NCI-H1694 treated with DMSO at 0.1 percent for 48 hours (cell line): ENCODE measurements around the gene VAT1L.
"Not testable (repeated sequence)": the region's sequence is repeated elsewhere in the genome, so short reads cannot be mapped to it uniquely, and the experiment has no call there.

Experiments
- DNase-seq: peaks from one replicate; lab custom pipeline; 2025; lab: John Stamatoyannopoulos, UW

The VAT1L gene

GRCh38 chr16:77912617-77913016 lies 124.3 kb downstream of the VAT1L start:
- DNase-seq = no peak

GRCh38 chr16:77913738-77914253 lies 125.4 kb downstream of the VAT1L start:
- no peak for DNase-seq

- DNase-seq = no peak
These were observed 127.7 kb downstream of the VAT1L start for GRCh38 chr16:77916111-77916510.

- DNase-seq = no peak
These were observed 129.6 kb downstream of the VAT1L start for GRCh38 chr16:77917971-77918370.

GRCh38 chr16:77918809-77919707 lies 130.7 kb downstream of the VAT1L start:
- DNase-seq = no peak

- DNase-seq = no peak
These were observed 131.5 kb downstream of the VAT1L start for GRCh38 chr16:77919761-77920415.

GRCh38 chr16:77920984-77921383 lies 132.6 kb downstream of the VAT1L start:
- DNase-seq = no peak

- no peak for DNase-seq
These were observed 133.9 kb downstream of the VAT1L start for GRCh38 chr16:77922228-77922754.

- DNase-seq = no peak
These were observed 137.2 kb downstream of the VAT1L start for GRCh38 chr16:77925531-77925930.

- DNase-seq = no peak
These were observed 139.7 kb downstream of the VAT1L start for GRCh38 chr16:77928096-77928495.

- no peak for DNase-seq
These were observed 140.6 kb downstream of the VAT1L start for GRCh38 chr16:77929004-77929403.

- DNase-seq = no peak
These were observed 142.7 kb downstream of the VAT1L start for GRCh38 chr16:77931058-77931457.

- DNase-seq = no peak
These were observed 149.2 kb downstream of the VAT1L start for GRCh38 chr16:77937473-77938149.

- no peak for DNase-seq
These were observed 150.5 kb downstream of the VAT1L start for GRCh38 chr16:77938913-77939312.

GRCh38 chr16:77939968-77940367 lies 151.6 kb downstream of the VAT1L start:
- DNase-seq = no peak

GRCh38 chr16:77943801-77944200 lies 155.4 kb downstream of the VAT1L start:
- DNase-seq = no peak

GRCh38 chr16:77944631-77945030 lies 156.3 kb downstream of the VAT1L start:
- no peak for DNase-seq

- DNase-seq = no peak
These were observed 156.8 kb downstream of the VAT1L start for GRCh38 chr16:77945126-77945525.

GRCh38 chr16:77946823-77947222 lies 158.5 kb downstream of the VAT1L start:
- DNase-seq = no peak

- DNase-seq = not testable (repeated sequence)
These were observed 159.2 kb downstream of the VAT1L start for GRCh38 chr16:77947590-77947989.

- DNase-seq = no peak
These were observed 160.5 kb downstream of the VAT1L start for GRCh38 chr16:77948835-77949234.

GRCh38 chr16:77949445-77949844 lies 161.1 kb downstream of the VAT1L start:
- no peak for DNase-seq
